Retinal pigment epithelial cell (primary cell): ENCODE measurements around the gene PHGDH.
A peak's percentile ranks its signal among the peaks of the same experiment; 100 is the strongest.
"Not testable (repeated sequence)": the region's sequence is repeated elsewhere in the genome, so short reads cannot be mapped to it uniquely, and the experiment has no call there.

Experiments used
- DNase-seq: peaks from one replicate; pipeline ENCODE4 v3.0.0-alpha.2; 2010; ENCODE audit warnings: low read depth
- H3K4me3 ChIP-seq: 2 replicates; pipeline ENCODE4 v1.5.1; 2011; ENCODE audit warnings: mild to moderate bottlenecking, low read length, control low read depth, moderate library complexity
- CTCF ChIP-seq: conservative IDR thresholded peaks from 2 replicates; pipeline ENCODE4 v1.5.1; 2011; ENCODE audit warnings: low read depth, low read length, control low read depth, inconsistent platforms

PHGDH gene

GRCh38 chr1:119697598-119697997 lies 14.1 kb upstream of the PHGDH start:
- DNase-seq: no peak
- TF ChIP-seq CTCF: no peak
- H3K4me3 ChIP-seq: no peak overlapping the region

DNA sequence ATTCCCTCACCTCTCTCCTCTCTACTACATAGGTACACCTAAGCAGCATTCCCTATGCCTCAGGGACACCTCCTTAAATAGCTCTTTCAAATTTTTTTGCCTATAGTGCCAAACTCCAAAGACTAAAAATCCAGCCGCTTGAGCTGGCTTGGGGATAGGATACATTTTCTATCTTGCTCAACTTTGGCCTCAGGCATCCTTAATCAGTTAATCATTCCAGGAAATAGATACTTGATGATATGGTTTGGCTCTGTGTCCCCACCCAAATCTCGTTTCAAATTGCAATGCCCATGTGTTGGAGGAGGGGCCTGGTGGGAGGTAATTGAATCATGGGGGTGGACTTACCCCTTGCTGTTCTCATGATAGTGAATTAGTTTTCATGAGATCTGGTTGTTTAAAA lies 11.4 kb upstream of the PHGDH start:
- TF ChIP-seq CTCF: no peak
- no peak overlapping the region for H3K4me3 ChIP-seq
- DNase-seq: no peak

GRCh38 chr1:119701659-119702058 lies 10.1 kb upstream of the PHGDH start:
- no peak overlapping the region for H3K4me3 ChIP-seq
- TF ChIP-seq CTCF: no peak
- no peak for DNase-seq

- no peak for DNase-seq
- TF ChIP-seq CTCF: no peak
- no peak overlapping the region for H3K4me3 ChIP-seq
Observed at GRCh38 chr1:119702384-119702783, 9.3 kb upstream of the PHGDH start.

DNA sequence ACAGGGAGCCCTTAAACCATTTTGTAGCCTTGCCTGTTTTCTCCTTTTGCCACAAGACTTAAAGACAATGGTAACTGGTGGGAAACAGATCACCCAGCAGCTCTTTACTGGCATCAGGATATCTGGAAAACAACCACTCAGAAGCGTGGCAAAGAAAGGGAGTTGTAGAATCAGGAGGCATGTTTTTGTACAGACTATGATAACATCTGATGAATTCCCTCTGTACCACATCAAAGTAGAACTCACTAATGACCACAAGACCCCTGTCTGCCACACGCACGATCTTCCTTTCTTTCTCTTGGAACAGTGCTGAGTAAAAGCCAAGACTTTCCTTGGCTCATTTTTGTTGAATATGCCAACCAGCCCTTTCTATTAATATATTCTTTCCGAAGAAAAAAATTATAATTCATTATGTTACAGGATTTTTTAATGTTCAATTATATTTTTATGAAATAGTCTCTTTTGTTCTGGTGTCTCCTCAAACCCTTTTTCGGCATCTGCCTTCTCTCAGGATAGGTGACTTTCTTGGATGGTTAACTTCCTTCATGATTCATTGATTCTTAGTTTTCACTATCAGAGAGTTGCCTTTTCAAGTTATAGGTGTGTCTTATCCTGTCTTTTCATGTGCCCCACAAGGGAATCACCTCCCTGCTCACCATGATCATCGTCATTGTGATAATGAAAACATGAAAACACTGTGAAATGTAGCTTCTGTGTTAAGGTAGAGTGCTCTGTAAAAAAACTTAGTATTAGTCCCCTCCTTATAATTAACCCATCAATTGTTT lies 7.9 kb upstream of the PHGDH start:
- H3K4me3 ChIP-seq: no peak overlapping the region
- no peak for DNase-seq
- TF ChIP-seq CTCF: no peak

DNA sequence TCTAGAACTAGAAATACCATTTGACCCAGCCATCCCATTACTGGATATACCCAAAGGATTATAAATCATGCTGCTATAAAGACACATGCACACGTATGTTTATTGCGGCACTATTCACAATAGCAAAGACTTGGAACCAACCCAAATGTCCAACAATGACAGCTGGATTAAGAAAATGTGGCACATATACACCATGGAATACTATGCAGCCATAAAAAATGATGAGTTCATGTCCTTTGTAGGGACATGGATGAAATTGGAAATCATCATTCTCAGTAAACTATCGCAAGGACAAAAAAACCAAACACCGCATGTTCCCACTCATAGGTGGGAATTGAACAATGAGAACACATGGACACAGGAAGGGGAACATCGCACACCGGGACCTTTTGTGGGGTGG lies 5.1 kb upstream of the PHGDH start:
- not testable (repeated sequence) for DNase-seq, H3K4me3 ChIP-seq

GRCh38 chr1:119711356-119711803 lies 354 bp upstream of the PHGDH start:
- DNase-seq: not testable (repeated sequence)
- peak overlapping the region; percentile 73 for H3K4me3 ChIP-seq

- no peak for TF ChIP-seq CTCF
- peak overlapping the region; percentile 73 for H3K4me3 ChIP-seq
- DNase-seq: peak; percentile 51
Observed at GRCh38 chr1:119712342-119713038, 756 bp downstream of the PHGDH start.
